Keratinocyte (primary cell): ENCODE data around the gene FBXL17.

Experiments
- CTCF ChIP-seq, 3 experiments: IDR thresholded peaks in 1 of 3; conservative IDR thresholded peaks in 1 of 3; optimal IDR thresholded peaks in 1 of 3; 2 replicates in 2 of 3; 3 replicates in 1 of 3; pipeline versions ENCODE3 to v1.5.1; 2011; ENCODE audit warnings: low read length in 3 of 3, mild to moderate bottlenecking in 3 of 3, moderate library complexity in 2 of 3, control low read depth in 1 of 3, inconsistent platforms in 1 of 3; ENCODE audit not compliant: insufficient read depth in 2 of 3; ENCODE audit errors: extremely low read depth in 1 of 3
- EZH2 ChIP-seq: IDR thresholded peaks from one replicate; pipeline ENCODE4 v1.6.1; 2012; ENCODE audit warnings: inconsistent platforms, mild to moderate bottlenecking, low read length, moderate library complexity

GRCh38 chr5:107876261-107876660 lies 505.6 kb downstream of the FBXL17 start:
- TF ChIP-seq EZH2 (no peak), CTCF (optimal IDR thresholded peaks at IDR 0.05 in 1 of 3, IDR thresholded peaks at IDR 0.05 in 1 of 3, conservative IDR thresholded peaks at IDR 0.05 in 1 of 3; ENCODE audit: extremely low read depth in 1 of 3, insufficient read depth in 2 of 3, low read length in 3 of 3) (no peak)
